ENCODE results near the gene GTSE1.
"Not testable (repeated sequence)": the region's sequence is repeated elsewhere in the genome, so short reads cannot be mapped to it uniquely, and the experiment has no call there.

The GTSE1 gene

DNA sequence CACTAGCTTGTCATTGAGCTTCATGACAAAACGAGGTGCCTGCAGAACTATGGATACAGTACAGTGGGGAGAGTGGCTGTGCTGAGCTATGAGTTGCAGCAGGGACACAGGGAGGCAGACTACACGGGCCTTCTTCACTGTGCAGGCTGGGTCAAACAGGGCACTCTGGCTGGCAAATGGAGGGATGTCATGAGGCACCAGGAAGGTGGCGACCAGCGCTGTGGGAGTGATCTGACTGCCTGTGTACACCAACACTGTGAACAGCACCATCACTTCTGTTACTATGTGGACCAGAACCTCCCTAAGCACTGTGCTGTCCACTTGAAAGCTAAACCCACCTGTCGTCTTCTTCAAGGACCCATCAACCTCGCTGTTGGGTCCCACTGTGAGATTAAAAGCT, 36.6 kb upstream of the GTSE1 start:
- WGBS, 2 experiments, result 78% methylated on average over 6 of the region's 6 CpGs
- Histone ChIP-seq H3K4me1 (ENCODE audit: control insufficient read depth, insufficient read depth, low read length) (no peaks in the 10 kb centered on the region), H3K36me3 (ENCODE audit: control insufficient read depth, insufficient read depth, low read length) (no peaks in the 10 kb centered on the region), H3K9me3 (ENCODE audit: control insufficient read depth, low read length) (peaks cover 3% of the 10 kb centered on the region), H3K27me3 (ENCODE audit: control insufficient read depth, insufficient read depth, low read length, poor library complexity, severe bottlenecking) (peaks cover 79% of the 10 kb centered on the region), H3K4me3 (ENCODE audit: insufficient read depth, low read depth, low read length) (no peak overlapping the region), H3K27ac (ENCODE audit: insufficient read depth, low read depth, low read length, poor library complexity, severe bottlenecking) (no peak overlapping the region)

DNA sequence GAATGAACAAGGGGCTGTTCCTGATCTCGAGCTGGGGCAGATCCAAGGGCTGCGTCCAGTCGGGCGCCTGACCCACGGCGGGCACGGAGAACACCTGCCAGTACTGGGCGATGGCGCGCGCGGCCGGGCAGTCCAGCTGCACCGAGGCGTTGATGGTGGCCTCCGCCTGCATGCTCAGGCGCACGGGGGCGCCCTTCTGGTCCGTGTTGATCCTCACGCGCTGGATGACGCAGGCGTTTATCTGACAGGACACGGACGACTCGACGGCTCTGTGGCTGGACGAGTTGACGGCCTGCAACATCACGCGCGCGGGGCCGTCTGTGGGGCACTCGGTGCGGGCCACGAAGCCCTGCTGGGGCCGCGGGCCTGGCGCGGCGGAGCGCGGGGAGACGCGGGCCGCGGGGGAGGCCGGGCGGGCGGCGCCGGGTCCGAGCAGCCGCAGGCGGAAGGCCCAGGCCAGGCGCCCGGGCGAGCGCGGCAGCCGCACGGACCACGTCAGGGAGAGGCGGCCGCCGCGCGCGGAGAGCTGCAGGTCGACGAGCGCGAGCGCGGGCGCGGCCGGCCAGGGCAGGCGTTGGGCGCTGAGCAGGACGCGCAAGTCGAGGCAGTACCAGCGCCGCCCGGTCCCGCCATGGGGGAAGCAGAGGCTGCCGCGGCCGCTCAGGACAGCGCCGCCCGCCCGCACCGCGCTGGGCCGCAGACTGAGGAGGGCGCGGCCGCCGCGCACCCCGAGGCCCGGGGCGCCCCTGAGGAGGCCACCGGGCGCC, 34.0 kb upstream of the GTSE1 start:
- Histone ChIP-seq H3K27ac (ENCODE audit: insufficient read depth, low read depth, low read length, poor library complexity, severe bottlenecking) (no peak overlapping the region), H3K9me3 (ENCODE audit: control insufficient read depth, low read length) (peaks cover 3% of the 10 kb centered on the region), H3K36me3 (ENCODE audit: control insufficient read depth, insufficient read depth, low read length) (no peaks in the 10 kb centered on the region), H3K27me3 (ENCODE audit: control insufficient read depth, insufficient read depth, low read length, poor library complexity, severe bottlenecking) (peaks cover 93% of the 10 kb centered on the region), H3K4me3 (ENCODE audit: insufficient read depth, low read depth, low read length) (no peak overlapping the region), H3K4me1 (ENCODE audit: control insufficient read depth, insufficient read depth, low read length) (peaks cover 3% of the 10 kb centered on the region)
- 11 to 13% methylated on average over 109 of the region's 109 CpGs for WGBS, 2 experiments

DNA sequence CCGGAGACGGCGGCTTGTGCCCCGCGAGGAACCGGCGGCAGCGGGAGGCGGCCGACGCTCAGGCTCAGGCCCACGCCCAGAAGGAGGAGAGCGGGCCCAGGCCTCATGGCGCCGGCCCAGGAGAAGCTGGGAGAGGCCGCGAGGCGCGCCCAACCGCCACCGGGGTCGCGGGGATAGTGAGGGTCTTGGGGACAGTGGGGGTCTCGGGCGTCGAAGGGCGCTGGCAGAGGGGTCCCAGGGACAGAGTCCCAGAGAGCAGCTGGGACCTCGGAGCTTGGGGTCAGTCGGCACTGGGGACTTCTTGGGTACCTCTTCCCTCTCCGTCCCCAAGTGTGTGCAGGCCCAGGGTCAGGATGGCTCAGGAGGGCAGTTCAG, 33.5 kb upstream of the GTSE1 start, which contains the start of gene PKDREJ:
Gene PKDREJ (minus strand): TSS at position 128 of the 375 bp plus-strand sequence. CDS start 21 bp downstream, at position 107.
- H3K27ac ChIP-seq (ENCODE audit: insufficient read depth, low read depth, low read length, poor library complexity, severe bottlenecking), result no peak within 1 kb of the TSS
- peaks cover 3% of the 10 kb centered on the region for H3K4me1 ChIP-seq (ENCODE audit: control insufficient read depth, insufficient read depth, low read length)
- H3K4me3 ChIP-seq (ENCODE audit: insufficient read depth, low read depth, low read length), result no peak within 1 kb of the TSS
- 59% methylated on average over 30 of the region's 30 CpGs for WGBS, 2 experiments
- peaks cover 87% of the 10 kb centered on the region for H3K27me3 ChIP-seq (ENCODE audit: control insufficient read depth, insufficient read depth, low read length, poor library complexity, severe bottlenecking)
- no peaks in the 10 kb centered on the region for H3K36me3 ChIP-seq (ENCODE audit: control insufficient read depth, insufficient read depth, low read length)
- H3K9me3 ChIP-seq (ENCODE audit: control insufficient read depth, low read length), result peaks cover 3% of the 10 kb centered on the region

DNA sequence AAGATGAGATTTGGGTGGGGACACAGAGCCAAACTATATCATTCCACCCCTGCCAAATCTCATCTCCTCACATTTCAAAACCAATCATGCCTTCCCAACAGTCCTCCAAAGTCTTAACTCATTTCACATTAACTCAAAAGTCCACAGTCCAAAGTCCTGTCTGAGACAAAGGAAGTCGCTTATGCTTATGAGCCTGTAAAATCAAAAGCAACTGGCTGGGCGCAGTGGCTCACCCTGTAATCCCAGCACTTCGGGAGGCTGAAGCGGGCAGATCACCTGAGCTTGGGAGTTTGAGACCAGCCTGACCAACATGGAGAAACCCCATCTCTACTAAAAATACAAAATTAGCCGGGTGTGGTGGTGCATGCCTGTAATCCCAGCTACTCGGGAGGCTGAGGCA, 32.1 kb upstream of the GTSE1 start:
- not testable (repeated sequence) for H3K4me3 ChIP-seq (ENCODE audit: insufficient read depth, low read depth, low read length); H3K9me3 ChIP-seq (ENCODE audit: control insufficient read depth, low read length); H3K36me3 ChIP-seq (ENCODE audit: control insufficient read depth, insufficient read depth, low read length); H3K27ac ChIP-seq (ENCODE audit: insufficient read depth, low read depth, low read length, poor library complexity, severe bottlenecking); H3K4me1 ChIP-seq (ENCODE audit: control insufficient read depth, insufficient read depth, low read length)
- H3K27me3 ChIP-seq (ENCODE audit: control insufficient read depth, insufficient read depth, low read length, poor library complexity, severe bottlenecking), result peaks cover 74% of the 10 kb centered on the region
- 79 to 91% methylated on average over 6 of the region's 6 CpGs for WGBS, 2 experiments

DNA sequence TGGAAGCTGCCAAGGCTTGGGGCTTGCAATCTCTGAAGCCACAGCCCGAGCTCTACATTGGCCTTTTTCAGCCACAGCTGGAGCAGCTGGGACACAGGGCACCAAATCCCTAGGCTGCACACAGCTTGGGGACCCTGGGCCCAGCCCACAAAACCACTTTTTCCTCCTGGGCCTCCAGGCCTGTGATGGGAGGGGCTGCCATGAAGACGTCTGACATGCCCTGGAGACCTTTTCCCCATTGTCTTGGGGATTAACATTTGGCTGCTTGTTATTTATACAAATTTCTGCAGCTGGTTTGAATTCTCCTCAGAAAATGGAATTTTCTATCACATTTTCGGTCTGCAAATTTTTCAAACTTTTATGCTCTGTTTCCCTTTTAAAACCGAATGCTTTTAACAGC, 31.0 kb upstream of the GTSE1 start:
- WGBS, 2 experiments, result 83 to 85% methylated on average over 4 of the region's 4 CpGs
- H3K4me1 ChIP-seq (ENCODE audit: control insufficient read depth, insufficient read depth, low read length); H3K9me3 ChIP-seq (ENCODE audit: control insufficient read depth, low read length); H3K36me3 ChIP-seq (ENCODE audit: control insufficient read depth, insufficient read depth, low read length); H3K4me3 ChIP-seq (ENCODE audit: insufficient read depth, low read depth, low read length); H3K27ac ChIP-seq (ENCODE audit: insufficient read depth, low read depth, low read length, poor library complexity, severe bottlenecking): not testable (repeated sequence)
- peaks cover 63% of the 10 kb centered on the region for H3K27me3 ChIP-seq (ENCODE audit: control insufficient read depth, insufficient read depth, low read length, poor library complexity, severe bottlenecking)

DNA sequence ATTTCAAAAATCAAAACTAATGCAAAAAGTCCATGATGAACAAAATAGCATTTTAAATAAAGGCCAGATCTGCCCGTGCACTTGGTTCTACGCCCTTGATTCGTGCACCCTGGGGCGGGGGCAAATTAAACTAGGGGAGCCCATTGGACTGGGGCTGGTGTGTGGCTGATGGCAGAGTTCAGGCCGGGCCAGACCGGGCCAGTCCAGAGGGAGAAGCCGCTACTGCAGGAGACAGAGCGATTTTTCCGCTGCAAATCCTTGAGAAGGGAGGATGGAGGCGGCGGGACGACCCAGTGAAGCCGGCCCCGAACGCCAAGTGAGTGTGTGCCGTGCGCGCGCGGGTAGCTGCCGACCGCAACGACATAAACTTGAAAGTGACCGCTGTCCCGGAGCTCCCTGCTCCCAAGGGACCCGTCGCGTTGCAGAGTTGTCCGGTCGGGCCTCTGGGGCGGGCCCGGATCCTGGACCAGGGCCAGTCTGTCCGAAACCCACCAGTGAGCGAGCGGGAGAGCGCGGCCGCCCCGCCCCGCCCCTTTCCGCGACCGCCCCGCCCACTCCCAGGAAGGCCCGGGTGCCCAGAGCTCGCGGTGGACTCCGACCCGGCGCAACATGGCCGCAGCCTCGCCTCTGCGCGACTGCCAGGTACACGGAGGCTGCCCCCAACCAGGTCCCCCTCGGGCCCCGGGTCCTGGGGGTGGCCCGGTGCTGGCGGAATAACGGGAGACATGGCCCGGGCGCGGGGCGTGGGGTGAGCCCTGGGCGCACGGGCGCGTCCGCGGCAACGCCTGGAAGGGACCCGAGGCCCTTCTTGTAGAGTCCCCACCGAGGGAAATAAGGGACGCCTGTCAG, 29.0 kb upstream of the GTSE1 start, which contains the start of gene TTC38:
Gene TTC38 (plus strand): TSS at position 578 of the 849 bp plus-strand sequence. CDS start 32 bp downstream, at position 610.
- H3K4me3 ChIP-seq (ENCODE audit: insufficient read depth, low read depth, low read length), result peak within 1 kb of the TSS; percentile 51
- 4% methylated on average over 74 of the region's 74 CpGs for WGBS, 2 experiments
- H3K27ac ChIP-seq (ENCODE audit: insufficient read depth, low read depth, low read length, poor library complexity, severe bottlenecking), result no peak within 1 kb of the TSS
- H3K4me1 ChIP-seq (ENCODE audit: control insufficient read depth, insufficient read depth, low read length), result peaks cover 3% of the 10 kb centered on the region
- H3K9me3 ChIP-seq (ENCODE audit: control insufficient read depth, low read length), result peaks cover 3% of the 10 kb centered on the region
- H3K27me3 ChIP-seq (ENCODE audit: control insufficient read depth, insufficient read depth, low read length, poor library complexity, severe bottlenecking), result peaks cover 43% of the 10 kb centered on the region
- no peaks in the 10 kb centered on the region for H3K36me3 ChIP-seq (ENCODE audit: control insufficient read depth, insufficient read depth, low read length)

DNA sequence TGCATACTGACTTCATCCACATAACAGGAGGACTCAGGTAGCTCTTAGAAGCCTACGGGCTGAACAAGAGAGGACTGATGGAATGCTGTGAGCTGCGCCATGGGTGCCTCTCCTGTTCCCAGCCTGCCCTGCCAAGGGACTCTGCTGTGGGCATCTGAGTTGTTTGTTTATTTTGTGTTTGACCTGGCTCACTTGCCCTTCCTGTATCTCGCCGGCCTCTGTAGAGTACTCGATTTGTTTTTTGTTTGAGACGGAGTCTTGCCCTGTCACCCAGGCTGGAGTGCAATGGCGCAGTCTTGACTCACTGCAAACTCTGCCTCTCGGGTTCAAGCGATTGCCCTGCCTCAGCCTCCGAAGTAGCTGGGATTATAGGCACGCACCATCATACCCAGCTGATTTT, 27.1 kb upstream of the GTSE1 start:
- H3K36me3 ChIP-seq (ENCODE audit: control insufficient read depth, insufficient read depth, low read length), result peaks cover 4% of the 10 kb centered on the region
- H3K9me3 ChIP-seq (ENCODE audit: control insufficient read depth, low read length), result no peaks in the 10 kb centered on the region
- WGBS, 2 experiments, result 90 to 94% methylated on average over 11 of the region's 11 CpGs
- H3K27me3 ChIP-seq (ENCODE audit: control insufficient read depth, insufficient read depth, low read length, poor library complexity, severe bottlenecking), result peaks cover 24% of the 10 kb centered on the region
- no peak overlapping the region for H3K27ac ChIP-seq (ENCODE audit: insufficient read depth, low read depth, low read length, poor library complexity, severe bottlenecking)
- peaks cover 3% of the 10 kb centered on the region for H3K4me1 ChIP-seq (ENCODE audit: control insufficient read depth, insufficient read depth, low read length)
- H3K4me3 ChIP-seq (ENCODE audit: insufficient read depth, low read depth, low read length), result no peak overlapping the region

DNA sequence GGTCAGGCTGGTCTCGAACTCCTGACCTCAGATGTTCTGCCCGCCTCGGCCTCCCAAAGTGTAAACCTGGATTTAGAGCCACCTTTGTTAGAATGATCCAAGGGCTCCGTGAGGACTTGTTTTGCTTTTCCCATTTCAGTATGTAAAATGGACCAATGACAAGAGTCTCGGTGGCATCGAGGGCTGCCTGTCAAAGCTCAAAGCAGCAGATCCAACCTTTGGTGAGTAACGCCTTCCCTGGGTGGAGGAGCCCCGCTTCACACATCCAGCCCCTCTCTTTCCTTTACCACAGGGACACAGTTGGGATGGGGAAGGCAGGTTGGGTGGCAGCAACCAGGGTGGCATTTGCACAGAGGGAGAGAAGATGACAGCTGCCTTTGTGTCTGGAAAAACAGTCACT, 24.5 kb upstream of the GTSE1 start:
- no peak overlapping the region for H3K4me3 ChIP-seq (ENCODE audit: insufficient read depth, low read depth, low read length)
- 94 to 96% methylated on average over 8 of the region's 8 CpGs for WGBS, 2 experiments
- H3K27ac ChIP-seq (ENCODE audit: insufficient read depth, low read depth, low read length, poor library complexity, severe bottlenecking), result no peak overlapping the region
- peaks cover 4% of the 10 kb centered on the region for H3K27me3 ChIP-seq (ENCODE audit: control insufficient read depth, insufficient read depth, low read length, poor library complexity, severe bottlenecking)
- peaks cover 9% of the 10 kb centered on the region for H3K36me3 ChIP-seq (ENCODE audit: control insufficient read depth, insufficient read depth, low read length)
- H3K9me3 ChIP-seq (ENCODE audit: control insufficient read depth, low read length), result no peaks in the 10 kb centered on the region
- peaks cover 3% of the 10 kb centered on the region for H3K4me1 ChIP-seq (ENCODE audit: control insufficient read depth, insufficient read depth, low read length)

DNA sequence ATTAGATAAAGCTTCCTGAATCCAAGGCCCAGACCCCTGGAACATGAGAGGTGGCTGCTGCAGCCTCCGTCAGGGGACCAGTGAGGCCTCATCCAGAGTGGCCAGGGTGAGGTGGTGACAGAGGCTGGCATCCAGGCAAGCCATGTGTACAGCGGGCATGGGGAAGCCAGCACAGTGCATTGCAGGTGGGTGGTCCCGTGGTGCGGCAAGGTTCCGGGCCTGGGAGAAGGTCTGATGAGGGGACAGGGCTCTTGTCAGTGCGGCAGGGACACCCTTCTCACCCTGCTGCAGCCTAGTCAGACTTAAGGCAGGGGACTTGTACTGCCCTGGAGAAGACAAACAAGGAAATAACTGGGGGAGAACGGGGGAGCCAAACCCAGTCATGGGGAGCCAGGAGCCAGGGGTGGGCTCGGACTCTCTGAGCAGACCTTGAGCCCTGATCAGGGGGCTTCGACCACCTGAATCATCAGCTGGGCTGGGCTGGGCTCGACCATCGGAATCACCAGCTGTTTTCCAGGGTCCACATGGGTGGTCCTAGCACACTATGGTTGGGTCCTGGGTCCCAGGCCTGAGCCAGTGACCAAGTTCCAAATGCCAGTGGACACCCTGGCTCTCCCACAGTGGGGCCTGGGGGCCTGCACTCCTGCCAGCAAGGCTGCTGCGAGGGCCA, 23.8 kb upstream of the GTSE1 start:
- Histone ChIP-seq H3K27ac (ENCODE audit: insufficient read depth, low read depth, low read length, poor library complexity, severe bottlenecking) (no peak overlapping the region), H3K4me1 (ENCODE audit: control insufficient read depth, insufficient read depth, low read length) (no peaks in the 10 kb centered on the region), H3K36me3 (ENCODE audit: control insufficient read depth, insufficient read depth, low read length) (peaks cover 9% of the 10 kb centered on the region), H3K9me3 (ENCODE audit: control insufficient read depth, low read length) (no peaks in the 10 kb centered on the region), H3K4me3 (ENCODE audit: insufficient read depth, low read depth, low read length) (no peak overlapping the region), H3K27me3 (ENCODE audit: control insufficient read depth, insufficient read depth, low read length, poor library complexity, severe bottlenecking) (no peaks in the 10 kb centered on the region)
- 94 to 95% methylated on average over 12 of the region's 12 CpGs for WGBS, 2 experiments
